Endothelial cell of umbilical vein (primary cell): ENCODE measurements around the gene SOX18. TPM values are rescaled to one million over a fixed set of nuclear protein-coding genes. Genes with fewer than 3 reads are reported as not detected.

Experiments used
- BruUV-seq: library from RNA; stranded (reverse); fragments of 400-500 nt; replicated peaks from 2 replicates; lab custom pipeline; 2021; lab: Mats Ljungman, UMichigan
- CTCF ChIA-PET: fragments of 300-600, 350-600 bp; sonication (Branson Sonifier 250); formaldehyde crosslinking; loops from one replicate; lab custom pipeline; 2021; ENCODE audit warnings: antibody characterized with exemption, inconsistent platforms; lab: Charles Lee
- POLR2A ChIA-PET: fragments of 300-600, 350-600 bp; sonication (Branson Sonifier 250); formaldehyde crosslinking; loops from one replicate; lab custom pipeline; 2021; ENCODE audit warnings: antibody characterized with exemption, inconsistent platforms; lab: Charles Lee
- DNase-seq: peaks from one replicate; pipeline ENCODE4 v3.0.0-alpha.2; 2011; ENCODE audit warnings: low read depth, low spot score
- FAIRE-seq: peaks from 2 replicates; lab custom pipeline; 2011; peaks lifted over from hg19 to GRCh38; lab: Jason Lieb, UNC
- H2AFZ ChIP-seq: 2 replicates; pipeline ENCODE4 v1.6.0; 2012; ENCODE audit warnings: low read depth, low read length, control low read depth, inconsistent platforms
- H3K27ac ChIP-seq: 2 replicates; pipeline ENCODE4 v1.5.1; 2011; ENCODE audit warnings: low read depth, mild to moderate bottlenecking, control low read depth, low read length, moderate library complexity; ENCODE audit not compliant: insufficient read depth
- H3K27me3 ChIP-seq, 2 experiments: 2 replicates each; pipeline versions ENCODE4 v1.6.0 to v1.6.1; 2011; ENCODE audit warnings: low read length in 2 of 2, mixed read lengths in 1 of 2; ENCODE audit not compliant: control insufficient read depth in 2 of 2, insufficient read depth in 2 of 2
- H3K36me3 ChIP-seq, 2 experiments: 2 replicates in 1 of 2; 3 replicates in 1 of 2; pipeline ENCODE4 v1.5.1; 2011; ENCODE audit warnings: low read length in 2 of 2, mild to moderate bottlenecking in 1 of 2, moderate library complexity in 1 of 2; ENCODE audit not compliant: control insufficient read depth in 2 of 2, insufficient read depth in 2 of 2; ENCODE audit errors: extremely low read depth in 1 of 2
- H3K4me1 ChIP-seq: 3 replicates; pipeline ENCODE4 v1.5.1; 2011; ENCODE audit warnings: mild to moderate bottlenecking, low read length; ENCODE audit not compliant: control insufficient read depth, insufficient read depth; ENCODE audit errors: extremely low read depth
- H3K4me2 ChIP-seq: 2 replicates; pipeline ENCODE4 v1.6.1; 2011; ENCODE audit warnings: low read length, control low read depth, mixed read lengths; ENCODE audit not compliant: insufficient read depth
- H3K4me3 ChIP-seq, 3 experiments: fragments of 200-600 bp in 1 of 3; sonication (generic), shearing (Covaris generic) in 1 of 3; replicated peaks in 1 of 3; 2 replicates each; pipeline ENCODE4 v1.5.1; 2011 to 2016; ENCODE audit warnings: control low read depth in 3 of 3, low read length in 3 of 3, mild to moderate bottlenecking in 2 of 3, inconsistent platforms in 1 of 3, low read depth in 1 of 3, moderate library complexity in 1 of 3; ENCODE audit not compliant: insufficient read depth in 1 of 3
- H3K79me2 ChIP-seq: 2 replicates; pipeline ENCODE4 v1.6.0; 2012; ENCODE audit warnings: low read length, inconsistent platforms; ENCODE audit not compliant: control insufficient read depth, insufficient read depth
- H3K9ac ChIP-seq: replicated peaks from 2 replicates; pipeline ENCODE3; 2011; ENCODE audit warnings: low read length, control low read depth; ENCODE audit not compliant: insufficient read depth; ENCODE audit errors: extremely low read depth
- H3K9me1 ChIP-seq: replicated peaks from 3 replicates; pipeline ENCODE4 v1.6.0; 2011; ENCODE audit warnings: mild to moderate bottlenecking, low read length; ENCODE audit not compliant: control insufficient read depth, insufficient read depth; ENCODE audit errors: extremely low read depth
- H3K9me3 ChIP-seq: replicated peaks from 2 replicates; pipeline ENCODE4 v1.5.1; 2012; ENCODE audit warnings: low read length, inconsistent platforms; ENCODE audit not compliant: control insufficient read depth, insufficient read depth
- H4K20me1 ChIP-seq: replicated peaks from 2 replicates; pipeline ENCODE3; 2011; ENCODE audit warnings: mild to moderate bottlenecking, low read length; ENCODE audit not compliant: control insufficient read depth, insufficient read depth; ENCODE audit errors: extremely low read depth
- CTCF ChIP-seq, 2 donors: IDR thresholded peaks; 1 replicate in 1 of 2; 2 replicates in 1 of 2; pipeline ENCODE4 v1.5.1; 2011; ENCODE audit warnings: low read length in 2 of 2, mild to moderate bottlenecking in 2 of 2, moderate library complexity in 2 of 2, control low read depth in 1 of 2, inconsistent platforms in 1 of 2, low read depth in 1 of 2; ENCODE audit not compliant: insufficient read depth in 1 of 2; ENCODE audit errors: extremely low read depth in 1 of 2
- EZH2 ChIP-seq: IDR thresholded peaks from 2 replicates; pipeline ENCODE4 v1.6.1; 2012; ENCODE audit warnings: borderline replicate concordance, low read depth, mild to moderate bottlenecking, moderate library complexity, low read length, inconsistent platforms; ENCODE audit not compliant: severe bottlenecking
- FOS ChIP-seq: IDR thresholded peaks from 2 replicates; pipeline ENCODE4 v1.6.1; 2011; ENCODE audit warnings: mild to moderate bottlenecking, low read length, moderate library complexity, borderline replicate concordance; ENCODE audit not compliant: insufficient read depth
- GATA2 ChIP-seq: IDR thresholded peaks from 2 replicates; pipeline ENCODE4 v1.7.0; 2011; ENCODE audit warnings: low read depth, mild to moderate bottlenecking, moderate library complexity, mixed read lengths, low read length; ENCODE audit not compliant: insufficient read length, insufficient read depth
- JUN ChIP-seq: IDR thresholded peaks from 2 replicates; pipeline ENCODE4 v1.6.1; 2011; ENCODE audit warnings: borderline replicate concordance, low read depth; ENCODE audit not compliant: insufficient read length, insufficient read depth
- MAX ChIP-seq: IDR thresholded peaks from 2 replicates; pipeline ENCODE4 v1.6.1; 2011; ENCODE audit not compliant: insufficient read depth, insufficient read length
- MYC ChIP-seq: IDR thresholded peaks from one replicate; pipeline ENCODE4 v1.6.1; 2011; ENCODE audit warnings: mild to moderate bottlenecking, low read depth, low read length
- POLR2A ChIP-seq: IDR thresholded peaks from 2 replicates; pipeline ENCODE4 v1.6.1; 2012; ENCODE audit warnings: low read depth, mild to moderate bottlenecking, control low read depth, low read length
- POLR2AphosphoS5 ChIP-seq: IDR thresholded peaks from 2 replicates; pipeline ENCODE4 v1.6.1; 2012; ENCODE audit warnings: low read depth, mild to moderate bottlenecking, control low read depth, low read length, moderate library complexity; ENCODE audit not compliant: insufficient read depth
- dilution Hi-C: fragments of 300-500 bp; cut with MboI; formaldehyde crosslinking; loops from one replicate; pipeline ENCODE4 v1.15.0; 2019; ENCODE audit warnings: low sequenced_read_pairs; ENCODE audit not compliant: extremely low pct_ligation_motif_present
- intact Hi-C: fragments of 100-400 bp; cut with micrococcal nuclease; formaldehyde crosslinking; loops from one replicate; pipeline ENCODE4 v1.10.0; 2022
- polyA plus RNA-seq, 4 experiments: library from polyadenylated mRNA; depleted of rRNA in 3 of 4; stranded (reverse) in 3 of 4; unstranded in 1 of 4; fragments of >200 nt; gene quantifications; 2 replicates each; pipeline versions ENCODE4 v1.2.1 to v1.2.3, GENCODE V29; 2011 to 2012; ENCODE audit warnings: missing spikeins in 1 of 4
- total RNA-seq: library from RNA; stranded (reverse); gene quantifications from 2 replicates; pipeline ENCODE4 v1.2.3, GENCODE V29; 2021

SOX18 gene
- total and polyA plus RNA-seq, 2 donors (not counting 3 experiments of a cell fraction or from before 2014, with no cell fraction given): 20.9 to 175 TPM

DNA sequence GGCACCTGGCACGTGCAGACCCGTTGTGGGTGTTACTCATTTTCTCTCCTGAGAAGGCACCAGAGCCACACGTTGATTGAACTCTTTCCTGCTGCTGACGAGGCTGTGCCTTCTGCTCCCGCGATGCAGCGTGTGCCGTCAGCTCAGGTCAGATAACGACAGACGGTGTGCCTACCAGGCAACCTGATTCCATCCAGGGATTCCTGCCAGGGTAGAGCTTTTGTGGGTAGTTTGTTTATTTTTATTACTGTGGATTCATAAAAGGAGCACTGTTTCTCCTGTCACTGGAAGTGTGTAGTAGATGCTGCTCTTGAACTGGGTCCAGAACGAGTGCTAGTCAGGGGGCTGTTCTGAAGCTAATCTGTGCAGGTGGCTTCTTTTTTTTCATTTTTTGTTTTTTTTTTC lies 47.8 kb downstream of the SOX18 start:
- H3K4me3 ChIP-seq: no peak overlapping the region
- no peaks in the 10 kb centered on the region for H3K79me2 ChIP-seq
- no peak overlapping the region for H3K9ac ChIP-seq
- dilution Hi-C loops: no loop called here
- no peak overlapping the region for H3K27ac ChIP-seq
- POLR2A ChIA-PET: no interaction called here
- H3K27me3 ChIP-seq: no peaks in the 10 kb centered on the region
- no peaks in the 10 kb centered on the region for H4K20me1 ChIP-seq
- H3K9me3 ChIP-seq: no peaks in the 10 kb centered on the region
- no peak overlapping the region for H2AFZ ChIP-seq
- H3K9me1 ChIP-seq: no peaks in the 10 kb centered on the region
- H3K36me3 ChIP-seq: peaks cover 8 to 54% of the 10 kb centered on the region in 2 experiments
- FAIRE-seq: no peak
- DNase-seq: no peak
- TF ChIP-seq MAX (no peak), POLR2AphosphoS5 (no peak), CTCF (IDR thresholded peaks at IDR 0.05; ENCODE audit: extremely low read depth in 1 of 2, insufficient read depth in 1 of 2, low read depth in 1 of 2, low read length in 2 of 2) (no peak), JUN (no peak), MYC (no peak), POLR2A (no peak), EZH2 (no peak), GATA2 (no peak), FOS (no peak)
- H3K4me2 ChIP-seq: no peak overlapping the region
- H3K4me1 ChIP-seq: no peaks in the 10 kb centered on the region
- intact Hi-C loops: no loop called here
- no TSS peak for BruUV-seq
- CTCF ChIA-PET: interaction anchor here (1.0 kb wide), 1 partner anchor 37 kb away, joined by 3 read pairs; no protein-coding TSS in a partner anchor
